Ovary (tissue), 3 donors: ENCODE data around the gene TAF8.

Experiments used
- EP300 ChIP-seq: sonication (generic); formaldehyde crosslinking; IDR thresholded peaks from one replicate; pipeline ENCODE4 v1.6.1; 2017; ENCODE audit warnings: antibody characterized with exemption
- POLR2A ChIP-seq: fragments of 450-650 bp; IDR thresholded peaks from one replicate; pipeline ENCODE4 v1.6.1; 2017; ENCODE audit warnings: antibody characterized with exemption, mild to moderate bottlenecking, moderate library complexity
- TF ChIP-seq, protein P1 (sequence below), 3 donors: fragments of 450-650 bp in 2 of 3; fragments of 200-600 bp in 1 of 3; IDR thresholded peaks; one replicate each; pipeline versions ENCODE4 v1.5.1 to v1.8.0; 2016 to 2022; ENCODE audit warnings: antibody characterized with exemption in 3 of 3, mild to moderate bottlenecking in 1 of 3
- donor health status: DM: no; HTN: no; CAD: no.

GRCh38 chr6:42068173-42068572 is 17.8 kb downstream of the TAF8 start:
- TF ChIP-seq, protein P1, sequence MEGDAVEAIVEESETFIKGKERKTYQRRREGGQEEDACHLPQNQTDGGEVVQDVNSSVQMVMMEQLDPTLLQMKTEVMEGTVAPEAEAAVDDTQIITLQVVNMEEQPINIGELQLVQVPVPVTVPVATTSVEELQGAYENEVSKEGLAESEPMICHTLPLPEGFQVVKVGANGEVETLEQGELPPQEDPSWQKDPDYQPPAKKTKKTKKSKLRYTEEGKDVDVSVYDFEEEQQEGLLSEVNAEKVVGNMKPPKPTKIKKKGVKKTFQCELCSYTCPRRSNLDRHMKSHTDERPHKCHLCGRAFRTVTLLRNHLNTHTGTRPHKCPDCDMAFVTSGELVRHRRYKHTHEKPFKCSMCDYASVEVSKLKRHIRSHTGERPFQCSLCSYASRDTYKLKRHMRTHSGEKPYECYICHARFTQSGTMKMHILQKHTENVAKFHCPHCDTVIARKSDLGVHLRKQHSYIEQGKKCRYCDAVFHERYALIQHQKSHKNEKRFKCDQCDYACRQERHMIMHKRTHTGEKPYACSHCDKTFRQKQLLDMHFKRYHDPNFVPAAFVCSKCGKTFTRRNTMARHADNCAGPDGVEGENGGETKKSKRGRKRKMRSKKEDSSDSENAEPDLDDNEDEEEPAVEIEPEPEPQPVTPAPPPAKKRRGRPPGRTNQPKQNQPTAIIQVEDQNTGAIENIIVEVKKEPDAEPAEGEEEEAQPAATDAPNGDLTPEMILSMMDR (IDR thresholded peaks at IDR 0.05): no peak
- TF ChIP-seq POLR2A (no peak), EP300 (no peak)
